C4-2B (cell line): ENCODE data around the gene ADCY2.

ENCODE experiments used
- ZFX ChIP-seq: fragments of 450-650 bp; IDR thresholded peaks from 2 replicates; pipeline ENCODE4 v1.6.1; 2017
- TF ChIP-seq, protein P1 (sequence below): fragments of 450-650 bp; conservative IDR thresholded peaks from 2 replicates; pipeline ENCODE4 v1.5.1; 2017; ENCODE audit warnings: mild to moderate bottlenecking

DNA sequence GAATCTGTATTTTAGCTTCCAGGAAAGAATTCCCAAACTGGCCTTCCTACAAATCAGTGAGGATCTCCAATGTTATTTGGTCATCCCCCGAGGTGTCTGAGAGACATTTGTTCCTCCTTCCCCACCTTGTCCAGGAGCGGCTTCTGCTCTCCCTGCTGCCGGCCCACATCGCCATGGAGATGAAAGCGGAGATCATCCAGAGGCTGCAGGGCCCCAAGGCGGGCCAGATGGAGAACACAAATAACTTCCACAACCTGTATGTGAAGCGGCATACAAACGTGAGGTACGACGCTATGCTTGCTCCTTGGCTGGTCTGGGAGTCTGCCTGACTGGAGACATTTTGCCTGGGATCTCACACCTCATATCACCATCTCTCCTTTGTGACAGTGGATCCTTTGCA, 294.6 kb downstream of the ADCY2 start:
- TF ChIP-seq, protein P1, sequence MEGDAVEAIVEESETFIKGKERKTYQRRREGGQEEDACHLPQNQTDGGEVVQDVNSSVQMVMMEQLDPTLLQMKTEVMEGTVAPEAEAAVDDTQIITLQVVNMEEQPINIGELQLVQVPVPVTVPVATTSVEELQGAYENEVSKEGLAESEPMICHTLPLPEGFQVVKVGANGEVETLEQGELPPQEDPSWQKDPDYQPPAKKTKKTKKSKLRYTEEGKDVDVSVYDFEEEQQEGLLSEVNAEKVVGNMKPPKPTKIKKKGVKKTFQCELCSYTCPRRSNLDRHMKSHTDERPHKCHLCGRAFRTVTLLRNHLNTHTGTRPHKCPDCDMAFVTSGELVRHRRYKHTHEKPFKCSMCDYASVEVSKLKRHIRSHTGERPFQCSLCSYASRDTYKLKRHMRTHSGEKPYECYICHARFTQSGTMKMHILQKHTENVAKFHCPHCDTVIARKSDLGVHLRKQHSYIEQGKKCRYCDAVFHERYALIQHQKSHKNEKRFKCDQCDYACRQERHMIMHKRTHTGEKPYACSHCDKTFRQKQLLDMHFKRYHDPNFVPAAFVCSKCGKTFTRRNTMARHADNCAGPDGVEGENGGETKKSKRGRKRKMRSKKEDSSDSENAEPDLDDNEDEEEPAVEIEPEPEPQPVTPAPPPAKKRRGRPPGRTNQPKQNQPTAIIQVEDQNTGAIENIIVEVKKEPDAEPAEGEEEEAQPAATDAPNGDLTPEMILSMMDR, result no peak
- no peak for TF ChIP-seq ZFX
